ENCODE results near the gene GABRR3. TPM values are rescaled to one million over a fixed set of nuclear protein-coding genes. Genes with fewer than 3 reads are reported as not detected.

The GABRR3 gene
- total RNA-seq, 1 experiment from 2014 or later: not detected

DNA sequence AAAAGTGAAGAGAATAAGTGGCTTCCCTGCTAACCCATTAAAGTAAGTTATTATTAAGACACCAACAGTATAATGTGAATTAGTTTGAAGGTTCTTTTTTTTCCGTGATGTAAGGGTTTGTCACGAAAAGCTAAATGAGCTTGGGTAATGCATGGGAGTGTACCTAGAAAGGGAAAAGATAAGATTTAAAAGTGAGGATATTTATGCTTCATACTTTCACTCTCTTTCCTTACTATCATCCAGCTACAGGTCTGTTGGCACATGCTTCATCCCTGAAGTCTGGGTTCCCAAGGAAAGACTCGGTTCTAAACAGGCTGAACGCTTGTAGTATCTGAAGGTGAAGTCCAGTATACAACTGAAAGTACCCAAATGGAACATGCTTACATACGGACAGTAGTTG is 36.0 kb downstream of the GABRR3 start:
- Histone ChIP-seq H3K36me3 (ENCODE audit: insufficient read depth, low read length, poor library complexity, severe bottlenecking) (no peaks in the 10 kb centered on the region), H3K9me3 (ENCODE audit: low read depth, low read length, poor library complexity, severe bottlenecking) (no peaks in the 10 kb centered on the region), H3K27me3 (replicated peaks; ENCODE audit: insufficient read depth, low read depth, low read length, poor library complexity) (peaks cover 3% of the 10 kb centered on the region), H3K27ac (ENCODE audit: low read depth, low read length, poor library complexity, severe bottlenecking) (no peak overlapping the region), H3K4me3 (ENCODE audit: low read depth, low read length, poor library complexity, severe bottlenecking) (no peak overlapping the region), H3K4me1 (ENCODE audit: insufficient read depth, low read length, poor library complexity, severe bottlenecking) (peaks cover 11% of the 10 kb centered on the region)
- DNase-seq (ENCODE audit: low spot score): no peak
- ChIA-PET POLR2A (ENCODE audit: low non-redundant PET) (no interaction called here), CTCF (no interaction called here)
- TF ChIP-seq, protein P1, sequence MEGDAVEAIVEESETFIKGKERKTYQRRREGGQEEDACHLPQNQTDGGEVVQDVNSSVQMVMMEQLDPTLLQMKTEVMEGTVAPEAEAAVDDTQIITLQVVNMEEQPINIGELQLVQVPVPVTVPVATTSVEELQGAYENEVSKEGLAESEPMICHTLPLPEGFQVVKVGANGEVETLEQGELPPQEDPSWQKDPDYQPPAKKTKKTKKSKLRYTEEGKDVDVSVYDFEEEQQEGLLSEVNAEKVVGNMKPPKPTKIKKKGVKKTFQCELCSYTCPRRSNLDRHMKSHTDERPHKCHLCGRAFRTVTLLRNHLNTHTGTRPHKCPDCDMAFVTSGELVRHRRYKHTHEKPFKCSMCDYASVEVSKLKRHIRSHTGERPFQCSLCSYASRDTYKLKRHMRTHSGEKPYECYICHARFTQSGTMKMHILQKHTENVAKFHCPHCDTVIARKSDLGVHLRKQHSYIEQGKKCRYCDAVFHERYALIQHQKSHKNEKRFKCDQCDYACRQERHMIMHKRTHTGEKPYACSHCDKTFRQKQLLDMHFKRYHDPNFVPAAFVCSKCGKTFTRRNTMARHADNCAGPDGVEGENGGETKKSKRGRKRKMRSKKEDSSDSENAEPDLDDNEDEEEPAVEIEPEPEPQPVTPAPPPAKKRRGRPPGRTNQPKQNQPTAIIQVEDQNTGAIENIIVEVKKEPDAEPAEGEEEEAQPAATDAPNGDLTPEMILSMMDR (conservative IDR thresholded peaks at IDR 0.05; ENCODE audit: low read depth, low read length): no peak
- no peak for TF ChIP-seq EZH2 (IDR thresholded peaks at IDR 0.05; ENCODE audit: borderline replicate concordance, low read depth, low read length, poor library complexity, severe bottlenecking)
- BruUV-seq (replicated peaks): no TSS peak
- intact Hi-C loops (cut with micrococcal nuclease; ENCODE audit: unreplicated experiment): no loop called here

DNA sequence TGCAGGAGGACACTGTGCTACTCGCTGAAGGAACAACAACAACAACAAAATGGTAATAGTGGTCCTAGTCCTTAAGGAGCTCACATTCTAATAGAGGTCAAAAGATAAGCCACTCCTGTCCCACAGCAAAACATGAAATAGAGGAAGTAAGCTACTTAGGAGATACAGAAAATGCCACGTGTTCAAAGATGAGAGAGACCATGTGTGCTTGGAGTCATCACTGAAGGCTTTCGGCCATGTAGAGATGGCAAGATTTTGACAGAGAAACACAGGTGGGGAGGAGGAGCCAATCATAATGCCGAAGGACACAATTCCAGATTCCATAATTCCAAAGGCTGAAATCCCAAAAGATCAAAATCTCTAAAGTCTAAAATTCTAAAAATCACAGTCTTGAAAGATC is 38.1 kb downstream of the GABRR3 start:
- no peak for DNase-seq (ENCODE audit: low spot score)
- Histone ChIP-seq H3K4me3 (ENCODE audit: low read depth, low read length, poor library complexity, severe bottlenecking) (no peak overlapping the region), H3K27ac (ENCODE audit: low read depth, low read length, poor library complexity, severe bottlenecking) (no peak overlapping the region), H3K9me3 (ENCODE audit: low read depth, low read length, poor library complexity, severe bottlenecking) (no peaks in the 10 kb centered on the region), H3K27me3 (replicated peaks; ENCODE audit: insufficient read depth, low read depth, low read length, poor library complexity) (peaks cover 3% of the 10 kb centered on the region), H3K4me1 (ENCODE audit: insufficient read depth, low read length, poor library complexity, severe bottlenecking) (no peaks in the 10 kb centered on the region), H3K36me3 (ENCODE audit: insufficient read depth, low read length, poor library complexity, severe bottlenecking) (no peaks in the 10 kb centered on the region)
- POLR2A ChIA-PET (ENCODE audit: low non-redundant PET): no interaction called here
- CTCF ChIA-PET: no interaction called here
- TF ChIP-seq EZH2 (IDR thresholded peaks at IDR 0.05; ENCODE audit: borderline replicate concordance, low read depth, low read length, poor library complexity, severe bottlenecking): no peak
- TF ChIP-seq, protein P1 (conservative IDR thresholded peaks at IDR 0.05; ENCODE audit: low read depth, low read length): no peak
- intact Hi-C loops (cut with micrococcal nuclease; ENCODE audit: unreplicated experiment): no loop called here
- BruUV-seq (replicated peaks): no TSS peak

DNA sequence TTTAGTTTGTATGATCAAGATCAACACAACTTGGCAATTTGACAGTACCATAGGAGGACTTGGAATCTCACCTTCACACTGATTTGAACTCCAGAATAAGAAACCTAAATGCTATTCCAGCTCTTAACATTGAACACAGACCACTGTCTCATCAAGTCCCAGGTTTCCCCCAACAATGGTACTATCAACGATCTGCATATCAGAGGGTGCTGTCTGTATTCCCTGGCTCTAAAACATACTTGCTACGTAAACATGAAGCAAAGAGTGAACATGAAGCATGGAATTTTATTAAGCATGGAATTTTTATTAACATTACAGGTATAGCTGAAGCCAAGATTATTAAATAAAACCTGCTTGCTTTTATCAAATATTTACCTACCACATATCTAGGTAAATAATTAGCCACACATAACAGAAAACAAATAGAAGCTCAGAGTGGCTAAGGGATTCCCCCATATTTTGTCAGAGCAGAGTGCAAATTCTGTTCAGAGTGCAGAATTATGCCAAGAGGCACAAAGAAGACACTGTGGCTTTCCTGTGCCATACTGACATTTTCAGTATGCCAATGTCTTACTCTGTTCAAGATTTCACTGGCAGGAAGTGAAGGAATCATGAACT is 40.7 kb downstream of the GABRR3 start:
- no TSS peak for BruUV-seq (replicated peaks)
- Histone ChIP-seq H3K27ac (ENCODE audit: low read depth, low read length, poor library complexity, severe bottlenecking) (no peak overlapping the region), H3K27me3 (replicated peaks; ENCODE audit: insufficient read depth, low read depth, low read length, poor library complexity) (no peaks in the 10 kb centered on the region), H3K9me3 (ENCODE audit: low read depth, low read length, poor library complexity, severe bottlenecking) (no peaks in the 10 kb centered on the region), H3K4me3 (ENCODE audit: low read depth, low read length, poor library complexity, severe bottlenecking) (no peak overlapping the region), H3K4me1 (ENCODE audit: insufficient read depth, low read length, poor library complexity, severe bottlenecking) (no peaks in the 10 kb centered on the region), H3K36me3 (ENCODE audit: insufficient read depth, low read length, poor library complexity, severe bottlenecking) (no peaks in the 10 kb centered on the region)
- CTCF ChIA-PET: no interaction called here
- POLR2A ChIA-PET (ENCODE audit: low non-redundant PET): no interaction called here
- TF ChIP-seq, protein P1 (conservative IDR thresholded peaks at IDR 0.05; ENCODE audit: low read depth, low read length): no peak
- no peak for TF ChIP-seq EZH2 (IDR thresholded peaks at IDR 0.05; ENCODE audit: borderline replicate concordance, low read depth, low read length, poor library complexity, severe bottlenecking)
- DNase-seq (ENCODE audit: low spot score): no peak
- intact Hi-C loops (cut with micrococcal nuclease; ENCODE audit: unreplicated experiment): no loop called here
